GM15510 (cell line): Measurements from ENCODE around the gene ZNF256.

Source experiments
- POLR2A ChIP-seq: IDR thresholded peaks from 3 replicates; pipeline ENCODE4 v1.6.1; 2011; ENCODE audit warnings: borderline replicate concordance; ENCODE audit not compliant: insufficient read length; ENCODE audit errors: extremely low read depth

The ZNF256 gene

DNA sequence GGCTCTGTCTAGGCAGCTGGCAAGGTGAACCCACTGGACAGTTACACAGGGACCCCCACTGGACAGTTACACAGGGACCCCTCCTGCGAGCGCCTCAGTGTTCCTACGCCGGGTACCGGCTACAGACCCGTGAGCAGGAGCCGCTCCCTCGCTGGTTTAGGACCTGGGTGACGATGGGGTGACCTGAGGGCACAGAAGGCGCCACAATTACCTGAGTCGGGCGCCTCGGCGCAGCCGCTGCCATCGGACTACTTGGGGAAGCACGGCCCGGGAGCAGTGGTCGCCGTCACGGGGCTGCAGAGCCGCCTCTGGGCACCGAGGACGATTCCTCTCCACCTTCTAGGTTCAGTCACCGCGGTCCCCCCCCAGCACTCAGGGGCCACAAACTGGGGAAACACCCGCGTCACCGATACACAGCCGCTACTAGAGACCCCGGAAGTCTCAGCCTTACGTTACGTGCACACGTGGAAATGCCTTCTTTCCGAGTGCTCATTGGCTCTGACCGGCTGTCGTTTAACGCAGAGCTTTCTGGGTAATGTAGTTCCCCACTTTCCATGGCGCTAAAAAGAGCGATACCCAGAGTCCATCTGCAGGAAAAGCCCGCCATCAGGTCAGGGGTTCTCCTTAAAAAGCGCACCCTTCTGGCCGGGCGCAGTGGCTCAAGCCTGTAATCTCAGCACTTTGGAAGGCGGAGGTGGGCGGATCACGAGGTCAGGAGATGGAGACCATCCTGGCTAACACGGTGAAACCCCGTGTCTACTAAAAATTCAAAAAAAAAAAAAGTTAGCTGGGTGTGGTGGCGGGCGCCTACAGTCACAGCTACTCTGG, 31.1 kb downstream of the ZNF256 start, which contains the start of gene ZNF417:
Gene ZNF417, minus strand, starts transcription at position 425 of the 828 bp plus-strand sequence. Its CDS starts 181 bp downstream, at position 244.
- peak; percentile 61 for TF ChIP-seq POLR2A

DNA sequence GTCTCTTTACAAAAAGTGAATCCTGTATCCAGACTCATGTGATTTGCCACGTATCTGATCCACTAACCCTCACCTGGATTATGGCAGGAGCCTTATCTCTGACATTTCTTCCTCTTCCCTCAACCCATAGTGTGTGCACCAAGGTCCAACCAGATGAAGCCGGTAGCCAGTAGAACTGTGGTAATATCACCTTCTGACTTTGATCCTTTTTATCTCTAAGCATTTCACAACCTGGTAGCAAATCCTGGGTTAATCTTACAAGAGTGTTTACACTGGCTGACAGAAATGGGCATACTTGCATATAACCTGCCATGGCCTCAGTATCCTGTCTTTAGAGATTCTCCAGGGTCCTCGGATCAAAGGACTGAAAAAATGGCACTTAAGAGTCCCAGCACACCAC, 33.0 kb downstream of the ZNF256 start:
- TF ChIP-seq POLR2A = no peak

DNA sequence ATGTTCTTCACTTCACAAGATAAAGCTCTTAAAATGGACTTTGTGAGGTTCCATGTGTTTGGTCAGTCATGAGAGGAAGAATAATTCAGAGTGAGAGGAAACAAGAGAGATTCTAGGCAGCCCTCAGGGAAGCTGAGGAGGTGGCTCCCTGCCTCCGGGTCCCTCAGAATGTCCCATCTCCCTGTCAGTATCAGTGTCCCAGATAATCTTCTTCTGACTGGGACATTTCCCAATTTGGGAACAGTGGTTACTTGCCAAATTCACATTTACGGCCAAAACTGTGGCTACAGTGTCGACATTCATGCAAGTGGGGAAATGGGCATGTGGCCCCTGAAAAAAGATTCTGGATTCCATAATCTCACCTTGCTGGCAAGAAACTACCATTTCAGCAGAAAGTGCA, 40.1 kb downstream of the ZNF256 start:
- no peak for TF ChIP-seq POLR2A

DNA sequence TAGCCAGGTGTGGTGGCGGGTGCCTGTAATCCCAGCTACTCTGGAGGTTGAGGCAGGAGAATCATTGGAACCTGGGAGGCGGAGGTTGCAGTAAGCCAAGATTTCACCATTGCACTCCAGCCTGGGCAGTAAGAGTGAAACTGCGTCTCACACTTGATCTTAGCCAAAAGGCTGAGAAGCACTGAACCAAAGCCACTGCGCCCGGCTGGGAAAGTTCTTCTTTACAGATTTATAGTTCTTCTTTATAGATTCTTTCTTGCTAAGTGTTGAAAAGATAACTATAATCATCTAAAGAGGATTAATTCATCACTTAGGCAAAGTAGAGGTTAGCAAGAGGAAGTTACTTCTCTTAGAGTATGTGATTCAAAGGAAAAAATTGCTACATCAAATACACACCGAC, 42.2 kb downstream of the ZNF256 start:
- TF ChIP-seq POLR2A = no peak

DNA sequence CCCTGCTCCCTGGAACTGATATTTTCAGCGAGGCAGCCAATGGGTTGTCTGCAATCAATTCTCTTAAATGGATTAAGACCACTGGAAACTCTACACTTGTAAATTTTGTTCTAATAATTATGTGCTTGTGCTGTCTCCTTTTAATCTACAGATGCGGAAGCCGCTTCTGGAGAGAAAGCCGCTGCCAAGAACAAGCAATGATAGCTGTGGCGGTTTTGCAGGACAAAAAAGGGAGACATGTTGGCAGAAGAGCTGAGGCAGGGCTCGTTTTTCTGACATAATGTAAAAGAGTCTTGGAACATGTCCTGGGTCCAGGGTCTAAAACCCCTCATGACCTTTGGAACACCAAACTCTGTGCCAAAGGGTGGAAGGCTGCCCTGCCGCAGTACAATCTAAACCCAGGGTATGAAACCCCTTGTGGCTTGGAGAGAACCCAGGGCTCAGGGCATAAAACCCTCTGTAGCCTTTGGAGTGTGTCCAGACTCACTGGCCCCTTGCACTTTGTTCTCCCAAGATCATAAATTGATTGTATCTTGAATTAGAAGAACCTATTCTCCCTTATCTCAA, 43.8 kb downstream of the ZNF256 start:
- no peak for TF ChIP-seq POLR2A

DNA sequence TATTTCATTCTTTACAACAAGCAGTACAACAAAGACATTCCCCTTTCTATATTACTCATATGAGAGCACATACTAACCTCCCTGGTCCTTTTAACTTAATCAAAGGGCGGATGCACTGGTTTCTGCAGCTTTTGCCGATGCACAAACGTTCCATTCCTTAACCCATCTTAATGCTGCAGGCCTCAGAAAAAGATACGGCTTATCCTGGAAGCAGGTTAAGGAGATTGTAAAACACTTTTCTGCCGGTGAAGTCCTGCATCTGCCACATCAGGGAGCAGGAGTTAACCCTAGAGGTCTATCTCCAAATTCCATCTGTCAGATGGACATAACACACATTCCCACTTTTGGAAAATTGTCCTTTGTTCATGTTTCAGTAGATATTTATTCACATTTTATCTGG, 47.2 kb downstream of the ZNF256 start:
- TF ChIP-seq POLR2A = no peak
